ENCODE results near the gene PNMA6F.

The PNMA6F gene

DNA sequence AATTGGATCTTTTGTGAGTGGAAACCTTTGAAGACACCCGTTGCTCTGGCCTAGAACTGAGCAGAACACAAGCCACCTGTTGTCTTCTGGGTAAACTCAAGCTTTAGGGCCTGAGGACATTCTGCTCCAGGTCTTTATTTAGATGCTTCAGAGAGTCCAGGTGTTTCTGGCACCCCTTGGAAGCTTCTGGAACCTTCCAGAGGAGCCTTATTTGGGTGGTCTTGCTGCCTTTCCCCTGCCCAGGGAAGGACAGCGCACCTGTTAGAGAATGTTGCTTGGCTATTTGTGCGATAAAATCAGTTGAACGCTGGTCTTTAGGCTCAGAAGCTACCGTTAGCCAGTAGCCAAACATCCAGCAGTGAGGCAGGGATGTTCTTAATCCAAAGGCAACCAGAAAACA, 15.4 kb upstream of the PNMA6F start:
- TF ChIP-seq, protein P1, sequence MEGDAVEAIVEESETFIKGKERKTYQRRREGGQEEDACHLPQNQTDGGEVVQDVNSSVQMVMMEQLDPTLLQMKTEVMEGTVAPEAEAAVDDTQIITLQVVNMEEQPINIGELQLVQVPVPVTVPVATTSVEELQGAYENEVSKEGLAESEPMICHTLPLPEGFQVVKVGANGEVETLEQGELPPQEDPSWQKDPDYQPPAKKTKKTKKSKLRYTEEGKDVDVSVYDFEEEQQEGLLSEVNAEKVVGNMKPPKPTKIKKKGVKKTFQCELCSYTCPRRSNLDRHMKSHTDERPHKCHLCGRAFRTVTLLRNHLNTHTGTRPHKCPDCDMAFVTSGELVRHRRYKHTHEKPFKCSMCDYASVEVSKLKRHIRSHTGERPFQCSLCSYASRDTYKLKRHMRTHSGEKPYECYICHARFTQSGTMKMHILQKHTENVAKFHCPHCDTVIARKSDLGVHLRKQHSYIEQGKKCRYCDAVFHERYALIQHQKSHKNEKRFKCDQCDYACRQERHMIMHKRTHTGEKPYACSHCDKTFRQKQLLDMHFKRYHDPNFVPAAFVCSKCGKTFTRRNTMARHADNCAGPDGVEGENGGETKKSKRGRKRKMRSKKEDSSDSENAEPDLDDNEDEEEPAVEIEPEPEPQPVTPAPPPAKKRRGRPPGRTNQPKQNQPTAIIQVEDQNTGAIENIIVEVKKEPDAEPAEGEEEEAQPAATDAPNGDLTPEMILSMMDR (conservative IDR thresholded peaks at IDR 0.05; ENCODE audit: low read depth): no peak
- POLR2A ChIA-PET (ENCODE audit: low non-redundant PET): no interaction called here
- CTCF ChIA-PET: interaction anchor here (0.5 kb wide), 1 partner anchor 27 kb away, joined by 4 read pairs; no protein-coding TSS in a partner anchor
- DNase-seq (ENCODE audit: low spot score): no peak
- no peak overlapping the region for H3K27ac ChIP-seq

DNA sequence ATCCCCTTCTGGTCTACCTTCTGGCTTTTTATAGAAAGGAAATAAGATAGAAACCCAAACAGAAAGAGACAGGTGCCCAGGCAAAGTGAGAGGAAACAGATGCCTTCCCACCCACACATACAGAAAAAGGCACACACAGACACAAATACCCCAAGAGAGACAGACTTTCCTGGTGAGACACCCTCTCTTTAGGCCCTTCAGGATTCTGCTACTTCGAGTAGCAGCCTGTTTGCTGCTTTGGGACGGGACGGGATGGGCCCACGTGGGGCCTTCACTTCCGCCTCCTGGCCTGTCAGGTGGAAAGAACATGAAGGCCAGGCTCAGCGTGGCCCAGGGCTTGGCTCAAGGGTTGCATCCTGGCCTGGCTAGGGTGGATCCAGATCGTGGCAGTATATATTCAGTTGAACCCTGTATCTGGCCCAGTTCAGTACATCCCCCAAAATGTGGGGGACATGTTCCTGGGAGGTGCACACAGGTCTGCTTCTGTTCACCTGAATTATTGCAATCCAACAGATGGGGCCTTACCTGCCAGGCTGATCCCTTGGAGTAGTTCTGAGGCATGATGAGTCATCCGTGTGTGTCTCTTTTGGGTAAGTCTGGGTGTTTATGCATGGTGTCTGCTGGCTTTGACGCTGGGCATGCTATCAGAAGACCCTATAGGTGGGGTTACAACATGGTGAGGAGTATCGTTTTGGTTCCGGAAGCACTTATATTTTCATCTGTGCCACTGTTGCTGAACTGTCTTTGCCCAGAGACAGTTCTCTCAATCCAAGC, 14.7 kb upstream of the PNMA6F start:
- TF ChIP-seq, protein P1 (conservative IDR thresholded peaks at IDR 0.05; ENCODE audit: low read depth): no peak
- H3K27ac ChIP-seq: no peak overlapping the region
- POLR2A ChIA-PET (ENCODE audit: low non-redundant PET): no interaction called here
- no peak for DNase-seq (ENCODE audit: low spot score)
- CTCF ChIA-PET: no interaction called here

DNA sequence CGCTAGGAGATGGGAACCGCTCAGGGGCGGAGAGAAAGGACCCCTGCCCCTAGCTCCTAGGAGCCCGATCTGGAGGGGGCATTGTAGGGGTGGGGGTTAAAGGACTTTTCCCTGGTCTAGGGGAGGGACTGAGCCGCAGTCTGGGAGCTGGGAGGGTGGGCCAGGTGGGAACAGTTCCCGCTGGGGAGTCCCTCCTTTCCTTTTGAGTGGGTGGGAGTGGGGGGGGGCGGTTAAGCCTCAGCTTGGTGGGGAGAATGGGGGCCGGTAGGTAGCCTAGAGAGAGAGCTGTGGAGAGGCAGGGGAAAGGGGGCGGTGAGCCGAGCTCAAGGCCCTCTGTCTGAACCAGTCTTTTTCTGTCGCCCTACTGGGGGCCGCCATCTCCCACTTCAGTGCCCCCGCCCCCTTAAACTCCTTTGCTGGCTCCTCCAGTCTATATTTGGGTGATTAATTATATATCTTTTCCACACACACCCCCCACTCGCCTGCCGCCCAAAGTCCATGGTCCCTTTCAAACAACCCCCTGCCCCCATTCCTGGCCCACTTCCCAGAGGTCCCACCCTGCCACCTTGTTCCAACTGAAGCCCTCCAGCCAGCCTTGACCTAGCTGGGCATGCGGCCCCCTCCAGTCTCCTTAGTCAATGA, 13.2 kb upstream of the PNMA6F start:
- TF ChIP-seq, protein P1 (conservative IDR thresholded peaks at IDR 0.05; ENCODE audit: low read depth): no peak
- POLR2A ChIA-PET (ENCODE audit: low non-redundant PET): no interaction called here
- CTCF ChIA-PET: interaction anchor here (0.6 kb wide), 1 partner anchor 45 kb away, joined by 4 read pairs; no protein-coding TSS in a partner anchor
- DNase-seq (ENCODE audit: low spot score): no peak
- H3K27ac ChIP-seq: peak overlapping the region; percentile 53; the same call in 1 of the 2 replicates

DNA sequence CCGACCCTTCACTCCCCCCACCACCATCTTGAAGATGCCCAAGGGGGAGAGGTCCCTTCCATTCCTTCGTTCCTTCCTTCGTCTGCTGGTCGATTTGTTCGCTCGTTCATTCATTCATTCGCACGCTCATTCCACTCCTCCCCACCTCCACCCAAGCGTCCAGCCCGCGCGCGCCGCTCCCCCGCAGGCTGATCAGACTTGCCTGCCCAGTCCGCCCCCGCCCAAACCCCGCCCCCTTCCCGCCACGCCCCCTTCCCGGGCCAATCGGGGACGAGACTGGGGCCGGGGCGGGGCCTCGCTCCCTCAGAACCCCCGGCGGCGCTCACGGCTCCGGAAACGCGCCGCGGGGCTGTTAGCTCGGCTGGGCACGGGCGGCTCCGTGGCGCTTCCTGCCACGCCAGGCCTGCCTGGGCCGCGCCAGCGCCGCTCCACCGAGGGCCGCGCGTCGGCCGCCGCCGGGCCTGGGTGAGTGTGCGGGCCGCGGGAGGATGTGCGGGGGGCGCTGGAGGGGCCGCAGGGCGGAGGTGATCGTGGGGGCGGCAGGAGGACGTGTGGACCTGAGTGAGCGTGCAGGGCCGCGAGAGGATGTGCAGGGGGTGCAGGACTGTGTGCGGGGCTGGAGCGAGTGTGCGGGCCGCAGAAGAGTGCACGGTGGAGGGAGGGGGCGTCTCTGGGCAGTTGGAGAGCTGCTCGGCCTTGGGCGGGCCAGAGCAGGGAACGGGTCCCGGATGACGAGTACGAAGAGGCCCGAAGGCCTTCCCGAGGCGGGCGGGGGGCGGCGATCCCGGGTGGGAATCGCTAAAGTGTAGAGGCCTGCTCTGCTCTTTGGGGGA, 12.5 kb upstream of the PNMA6F start, which contains the start of gene ZNF275:
Gene ZNF275 (plus strand): TSS at position 333 of the 833 bp plus-strand sequence. CDS start 2,527 bp downstream, outside the sequence.
- H3K27ac ChIP-seq: peak within 1 kb of the TSS; percentile 53
- peak; percentile 80 for DNase-seq (ENCODE audit: low spot score)
- POLR2A ChIA-PET (ENCODE audit: low non-redundant PET): no interaction called here
- CTCF ChIA-PET: interaction anchor here (0.6 kb wide), 1 partner anchor 46 kb away, joined by 4 read pairs; no protein-coding TSS in a partner anchor
- TF ChIP-seq, protein P1 (conservative IDR thresholded peaks at IDR 0.05; ENCODE audit: low read depth): no peak

DNA sequence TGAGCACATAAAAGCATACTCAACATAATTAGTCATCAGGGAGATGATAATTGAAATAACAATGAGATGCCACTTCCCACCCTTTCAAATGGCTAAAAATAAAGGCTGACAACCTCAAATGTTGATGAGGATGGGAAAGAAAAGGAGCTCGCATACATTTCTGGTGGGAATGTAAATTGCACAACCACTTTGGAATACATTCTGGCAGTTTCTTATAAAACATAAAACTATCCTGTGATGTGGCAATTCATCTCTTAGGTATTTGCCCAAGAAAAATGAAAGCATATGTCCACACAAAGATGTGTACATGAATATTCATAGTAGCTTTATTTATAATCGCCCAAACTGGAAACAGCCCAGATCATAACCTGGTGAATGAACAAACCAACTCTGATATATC, 11.7 kb upstream of the PNMA6F start:
- ChIA-PET POLR2A (ENCODE audit: low non-redundant PET) (no interaction called here), CTCF (no interaction called here)
- TF ChIP-seq, protein P1 (conservative IDR thresholded peaks at IDR 0.05; ENCODE audit: low read depth): no peak
- no peak overlapping the region for H3K27ac ChIP-seq
- DNase-seq (ENCODE audit: low spot score): no peak

DNA sequence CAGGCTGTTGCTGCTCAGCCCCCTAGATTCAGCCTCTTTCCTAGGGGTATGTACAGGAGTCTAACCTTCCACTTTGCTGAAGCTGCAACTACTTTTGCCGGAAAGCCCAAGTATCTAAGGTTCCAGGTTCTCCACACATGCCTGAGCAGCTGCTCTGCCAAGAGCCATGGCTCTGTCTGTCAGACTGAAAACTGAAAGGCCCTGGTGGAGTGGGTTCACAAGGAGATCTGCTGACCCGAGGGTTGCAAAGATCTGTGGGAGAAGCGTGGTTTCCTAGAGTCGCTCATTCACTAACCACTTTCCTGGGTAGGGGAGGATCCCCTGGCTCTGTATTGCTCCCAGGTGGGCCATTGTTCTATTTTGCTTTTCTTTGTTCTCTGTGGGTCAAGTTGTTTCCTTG, 6.0 kb upstream of the PNMA6F start:
- CTCF ChIA-PET: no interaction called here
- no peak for DNase-seq (ENCODE audit: low spot score)
- H3K27ac ChIP-seq: no peak overlapping the region
- POLR2A ChIA-PET (ENCODE audit: low non-redundant PET): no interaction called here
- TF ChIP-seq, protein P1 (conservative IDR thresholded peaks at IDR 0.05; ENCODE audit: low read depth): no peak
